ENCODE data around the gene PHF20. TPM values are rescaled to one million over a fixed set of nuclear protein-coding genes. Genes with fewer than 3 reads are reported as not detected.
"Not testable (repeated sequence)": the region's sequence is repeated elsewhere in the genome, so short reads cannot be mapped to it uniquely, and the experiment has no call there.

Gene PHF20
- total RNA-seq, 1 donor from 2014 or later = 74.2 TPM

- DNase-seq (ENCODE audit: low spot score) = no peak
- intact Hi-C loops (cut with DNase I) = no loop called here
- no peak for ATAC-seq
Measured at GRCh38 chr20:35772563-35773058, 796 bp downstream of the PHF20 start.

- ATAC-seq = no peak
- intact Hi-C loops (cut with DNase I) = no loop called here
- DNase-seq (ENCODE audit: low spot score) = no peak
Measured at GRCh38 chr20:35773154-35773751, 1.4 kb downstream of the PHF20 start.

DNA sequence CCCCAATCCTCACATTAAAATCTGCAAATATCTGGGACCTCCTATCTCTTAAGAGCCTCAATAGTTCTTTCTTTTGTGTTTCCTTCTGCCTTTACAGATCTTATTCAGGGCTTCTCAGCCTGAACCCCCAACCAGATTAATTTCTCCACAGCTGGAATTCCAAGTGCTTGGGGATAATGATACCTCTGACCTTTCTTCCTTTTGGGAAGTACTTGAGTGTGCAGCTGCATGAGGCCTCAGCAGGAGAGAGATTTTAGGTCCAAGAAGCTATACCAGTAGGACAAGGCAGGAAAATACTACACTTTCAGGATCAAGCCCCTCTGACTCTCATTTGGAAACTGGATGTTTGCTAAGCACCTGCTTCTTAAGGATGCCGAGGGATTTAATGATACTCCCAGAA lies 2.6 kb downstream of the PHF20 start:
- no peak for DNase-seq (ENCODE audit: low spot score)
- intact Hi-C loops (cut with DNase I) = no loop called here
- no peak for ATAC-seq

DNA sequence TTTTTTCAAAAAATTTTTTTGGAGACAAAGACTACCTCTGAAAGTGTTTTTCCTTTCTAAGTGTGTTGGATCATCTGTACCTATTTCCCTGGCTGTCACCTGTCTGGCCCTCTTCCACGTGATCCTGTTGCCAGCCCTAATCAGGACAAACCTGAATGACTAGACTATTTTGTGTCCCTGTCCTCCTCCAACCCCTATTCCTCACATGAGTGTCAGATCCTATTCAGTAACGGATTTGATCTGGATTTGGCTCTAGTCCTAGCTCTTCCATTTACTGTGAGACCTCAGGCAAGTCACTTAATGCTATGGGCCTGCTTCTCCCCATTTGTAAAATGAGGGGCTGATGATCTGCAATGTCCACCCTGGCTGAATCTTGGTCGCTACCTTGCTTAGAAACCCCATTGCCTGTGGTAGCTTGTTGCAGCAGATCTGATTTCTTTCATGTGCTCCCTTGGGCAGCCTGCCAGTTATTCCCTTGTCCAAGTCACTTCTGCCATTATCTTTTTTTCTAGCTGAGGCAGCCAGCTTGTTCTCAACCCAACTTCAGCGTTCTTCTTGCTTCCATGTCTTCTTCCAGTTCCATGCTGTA lies 4.8 kb downstream of the PHF20 start:
- ATAC-seq (no peak), DNase-seq (ENCODE audit: low spot score) (peak; percentile 73)
- intact Hi-C loops (cut with DNase I) = no loop called here

DNA sequence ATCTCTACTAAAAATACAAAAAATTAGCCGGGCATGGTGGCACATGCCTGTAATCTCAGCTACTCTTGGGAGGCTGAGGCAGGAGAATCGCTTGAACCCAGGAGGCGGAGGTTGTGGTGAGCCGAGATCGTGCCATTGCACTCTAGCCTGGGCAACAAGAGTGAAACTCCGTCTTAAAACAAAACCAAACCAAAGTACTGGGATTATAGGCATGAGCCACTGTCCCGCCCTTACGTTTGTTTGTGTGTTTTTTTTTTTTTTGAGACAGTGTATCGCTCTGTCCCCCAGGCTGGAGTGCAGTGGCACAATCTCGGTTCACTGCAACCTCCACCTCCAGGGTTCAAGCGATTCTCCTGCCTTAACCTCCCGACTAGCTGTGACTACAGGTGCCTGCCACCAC lies 12.0 kb downstream of the PHF20 start:
- ATAC-seq; intact Hi-C loops (cut with DNase I); DNase-seq (ENCODE audit: low spot score): not testable (repeated sequence)

GRCh38 chr20:35785541-35785940 lies 13.7 kb downstream of the PHF20 start:
- intact Hi-C loops (cut with DNase I); ATAC-seq; DNase-seq (ENCODE audit: low spot score): not testable (repeated sequence)

GRCh38 chr20:35788796-35789195 lies 17.0 kb downstream of the PHF20 start:
- ATAC-seq (no peak), DNase-seq (ENCODE audit: low spot score) (no peak)
- intact Hi-C loops (cut with DNase I) = no loop called here

- DNase-seq (ENCODE audit: low spot score) = no peak
- intact Hi-C loops (cut with DNase I) = no loop called here
- no peak for ATAC-seq
Measured at GRCh38 chr20:35791097-35791496, 19.3 kb downstream of the PHF20 start.

DNA sequence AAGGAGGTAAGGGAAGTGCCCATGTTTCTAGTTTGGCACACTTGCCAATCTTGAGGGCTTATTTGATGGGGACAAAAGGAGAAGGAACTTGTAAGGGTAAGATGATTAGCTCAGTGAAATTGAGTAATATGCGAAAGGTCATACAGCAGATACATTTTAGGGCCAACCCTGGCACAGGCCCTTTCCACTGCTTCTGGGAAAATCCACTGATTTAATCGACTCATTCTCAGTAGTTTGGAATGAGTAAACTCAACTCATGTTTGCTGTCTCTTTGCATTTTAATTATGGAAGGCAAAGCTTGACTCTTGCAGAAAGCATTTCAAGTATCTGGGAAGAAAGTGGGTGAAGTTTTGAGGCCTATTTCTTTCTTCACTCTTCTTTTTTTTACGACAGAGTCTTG lies 20.0 kb downstream of the PHF20 start:
- ATAC-seq (peak; percentile 71), DNase-seq (ENCODE audit: low spot score) (no peak)
- intact Hi-C loops (cut with DNase I) = no loop called here

- ATAC-seq (no peak), DNase-seq (ENCODE audit: low spot score) (no peak)
- intact Hi-C loops (cut with DNase I) = no loop called here
Measured at GRCh38 chr20:35792740-35793139, 20.9 kb downstream of the PHF20 start.

DNA sequence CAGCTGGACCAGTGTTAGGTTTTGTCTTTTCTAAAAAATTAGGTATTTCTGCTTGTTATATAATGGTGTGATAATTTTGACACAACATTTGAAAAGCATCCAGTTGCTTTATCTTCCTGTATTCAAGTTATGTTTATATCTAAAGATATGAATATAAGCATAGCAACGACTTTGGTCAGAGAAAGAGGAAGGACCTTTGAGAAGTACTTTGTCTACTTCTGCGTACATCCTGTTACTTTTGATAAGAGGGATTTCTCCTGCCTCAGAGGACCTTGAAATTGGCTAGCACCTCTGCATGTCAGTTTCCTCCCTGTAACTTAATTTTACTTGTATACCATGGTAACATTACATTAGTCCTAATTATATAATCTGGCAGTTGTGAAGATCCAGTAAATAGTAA lies 24.8 kb downstream of the PHF20 start:
- DNase-seq (ENCODE audit: low spot score) (no peak), ATAC-seq (no peak)
- intact Hi-C loops (cut with DNase I) = no loop called here

GRCh38 chr20:35801865-35802264 lies 30.1 kb downstream of the PHF20 start:
- ATAC-seq = no peak
- intact Hi-C loops (cut with DNase I) = no loop called here
- DNase-seq (ENCODE audit: low spot score) = no peak

- intact Hi-C loops (cut with DNase I) = no loop called here
- DNase-seq (ENCODE audit: low spot score) (no peak), ATAC-seq (no peak)
Measured at GRCh38 chr20:35806075-35806474, 34.3 kb downstream of the PHF20 start.

- no peak for ATAC-seq
Measured at GRCh38 chr20:35807877-35808276, 36.1 kb downstream of the PHF20 start.

DNA sequence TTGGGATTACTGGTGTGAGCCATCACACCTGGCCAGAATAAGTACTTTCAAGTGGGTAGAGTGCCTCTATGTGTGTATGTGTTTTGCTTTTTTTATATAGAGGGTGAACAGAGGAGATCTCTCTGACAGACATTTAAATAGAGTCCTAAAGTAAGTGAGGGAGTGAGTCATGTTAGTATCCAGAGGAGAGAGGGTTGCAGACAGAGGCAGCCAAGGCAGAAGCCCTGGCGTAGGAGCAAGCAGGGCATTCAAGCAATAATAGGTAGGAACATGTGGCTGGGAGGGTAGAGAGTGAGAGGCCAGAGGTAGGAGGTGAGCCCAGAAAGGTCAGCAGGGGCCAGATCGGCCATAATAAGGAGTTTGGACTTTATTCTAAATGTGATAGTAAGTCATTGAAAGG lies 48.9 kb downstream of the PHF20 start:
- ATAC-seq (no peak), DNase-seq (ENCODE audit: low spot score) (no peak)
- intact Hi-C loops (cut with DNase I) = no loop called here

More at GRCh38 chr20:35807877-35808276, 36.1 kb downstream of the PHF20 start:
- DNase-seq (ENCODE audit: low spot score) = no peak
- intact Hi-C loops (cut with DNase I) = no loop called here

DNA sequence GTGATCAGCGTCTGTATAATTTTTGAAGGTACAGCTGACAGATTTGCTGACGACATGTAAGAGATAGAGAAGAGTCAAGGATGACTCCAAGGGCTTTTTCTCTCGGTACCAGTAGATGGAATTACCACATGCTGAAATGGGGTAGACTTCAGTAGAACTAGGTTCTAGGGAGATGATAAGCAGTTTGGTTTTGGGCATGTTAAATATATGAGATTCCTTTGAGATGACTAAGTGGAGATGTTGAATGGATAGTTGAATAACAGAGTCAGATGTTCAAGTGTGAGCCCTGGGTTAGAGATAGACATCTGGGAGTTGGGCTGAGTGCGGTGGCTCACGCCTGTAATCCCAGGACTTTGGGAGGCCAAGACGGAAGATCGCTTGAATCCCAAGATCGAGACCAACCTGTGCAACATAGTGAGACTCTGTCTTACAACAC lies 50.0 kb downstream of the PHF20 start:
- intact Hi-C loops (cut with DNase I) = no loop called here
- no peak for ATAC-seq

DNA sequence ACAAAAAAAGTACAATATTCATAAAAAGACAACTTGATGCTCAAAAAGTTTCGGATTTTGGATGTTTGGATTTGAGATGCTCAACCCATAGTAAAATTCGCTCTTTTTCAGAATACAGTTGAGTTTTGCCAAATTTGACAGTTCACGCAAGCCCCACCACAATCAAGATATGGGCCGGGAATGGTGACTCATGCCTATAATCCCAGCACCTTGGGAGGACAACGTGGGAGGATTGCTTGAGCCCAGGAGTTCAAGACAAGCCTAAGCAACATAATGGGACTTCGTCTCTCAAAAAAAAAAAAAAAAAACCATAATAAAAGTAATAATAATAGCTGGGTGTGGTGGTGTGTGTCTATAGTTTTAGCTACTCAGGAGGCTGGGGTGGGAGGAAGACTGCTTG lies 51.3 kb downstream of the PHF20 start:
- intact Hi-C loops (cut with DNase I) = no loop called here
- DNase-seq (ENCODE audit: low spot score) (no peak), ATAC-seq (no peak)

More for the DNA sequence above, 50.0 kb downstream of the PHF20 start:
- DNase-seq (ENCODE audit: low spot score) = no peak

- intact Hi-C loops (cut with DNase I) = no loop called here
- no peak for ATAC-seq
- DNase-seq (ENCODE audit: low spot score) = no peak
Measured at GRCh38 chr20:35823937-35824336, 52.1 kb downstream of the PHF20 start.

GRCh38 chr20:35826397-35826998 lies 54.7 kb downstream of the PHF20 start:
- DNase-seq (ENCODE audit: low spot score) = no peak
- intact Hi-C loops (cut with DNase I) = no loop called here
- no peak for ATAC-seq

- peak; percentile 55 for ATAC-seq
- no peak for DNase-seq (ENCODE audit: low spot score)
- intact Hi-C loops (cut with DNase I) = no loop called here
Measured at GRCh38 chr20:35828434-35828833, 56.6 kb downstream of the PHF20 start.

Measured in sciatic nerve (tissue), 2 donors.